Measurements from ENCODE around the gene CGB7.
"Not testable (repeated sequence)": the region's sequence is repeated elsewhere in the genome, so short reads cannot be mapped to it uniquely, and the experiment has no call there.

DNA sequence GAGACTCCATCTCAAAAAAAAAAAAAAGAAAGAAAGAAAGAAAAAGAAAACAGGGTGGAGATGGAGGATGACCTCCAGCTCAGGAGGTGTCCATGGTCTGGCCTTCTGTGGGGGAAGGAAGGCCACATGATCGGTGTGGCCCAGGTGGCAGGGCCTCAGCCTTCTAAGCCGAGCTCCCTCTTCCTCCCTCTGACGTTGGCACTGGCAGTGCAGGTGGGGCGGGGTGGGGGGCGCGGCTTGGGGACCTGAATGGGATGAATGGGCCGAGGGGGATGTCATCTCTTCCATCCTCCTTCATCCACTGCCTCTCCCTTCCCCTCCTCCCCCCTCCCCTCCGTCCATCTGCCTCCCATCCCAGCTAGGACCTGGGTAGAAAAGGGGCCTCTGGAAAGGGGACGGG is 17.8 kb downstream of the CGB7 start:
- not testable (repeated sequence) for TF ChIP-seq POLR2A, EP300, POLR2AphosphoS5 (IDR thresholded peaks at IDR 0.05)
- TF ChIP-seq, protein P1, sequence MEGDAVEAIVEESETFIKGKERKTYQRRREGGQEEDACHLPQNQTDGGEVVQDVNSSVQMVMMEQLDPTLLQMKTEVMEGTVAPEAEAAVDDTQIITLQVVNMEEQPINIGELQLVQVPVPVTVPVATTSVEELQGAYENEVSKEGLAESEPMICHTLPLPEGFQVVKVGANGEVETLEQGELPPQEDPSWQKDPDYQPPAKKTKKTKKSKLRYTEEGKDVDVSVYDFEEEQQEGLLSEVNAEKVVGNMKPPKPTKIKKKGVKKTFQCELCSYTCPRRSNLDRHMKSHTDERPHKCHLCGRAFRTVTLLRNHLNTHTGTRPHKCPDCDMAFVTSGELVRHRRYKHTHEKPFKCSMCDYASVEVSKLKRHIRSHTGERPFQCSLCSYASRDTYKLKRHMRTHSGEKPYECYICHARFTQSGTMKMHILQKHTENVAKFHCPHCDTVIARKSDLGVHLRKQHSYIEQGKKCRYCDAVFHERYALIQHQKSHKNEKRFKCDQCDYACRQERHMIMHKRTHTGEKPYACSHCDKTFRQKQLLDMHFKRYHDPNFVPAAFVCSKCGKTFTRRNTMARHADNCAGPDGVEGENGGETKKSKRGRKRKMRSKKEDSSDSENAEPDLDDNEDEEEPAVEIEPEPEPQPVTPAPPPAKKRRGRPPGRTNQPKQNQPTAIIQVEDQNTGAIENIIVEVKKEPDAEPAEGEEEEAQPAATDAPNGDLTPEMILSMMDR (IDR thresholded peaks at IDR 0.05), result not testable (repeated sequence)

Measured in upper lobe of left lung (tissue), 4 donors.